IPS-18c (cell line): ENCODE results near the gene INPP5D.
"Not testable (repeated sequence)": the region's sequence is repeated elsewhere in the genome, so short reads cannot be mapped to it uniquely, and the experiment has no call there.

Experiments used
- H3K4me3 ChIP-seq: 2 replicates; pipeline ENCODE4 v1.7.0; 2013; ENCODE audit warnings: low read depth, mild to moderate bottlenecking, low read length, moderate library complexity; ENCODE audit not compliant: insufficient read depth
- H3K9me3 ChIP-seq: one replicate; pipeline ENCODE4 v1.6.1; 2013; ENCODE audit warnings: mild to moderate bottlenecking, low read length, moderate library complexity; ENCODE audit not compliant: control insufficient read depth, insufficient read depth

Gene INPP5D

GRCh38 chr2:233115741-233116140 is 55.6 kb downstream of the INPP5D start:
- Histone ChIP-seq H3K9me3 (no peaks in the 10 kb centered on the region), H3K4me3 (no peak overlapping the region)

- no peak overlapping the region for H3K4me3 ChIP-seq
- no peaks in the 10 kb centered on the region for H3K9me3 ChIP-seq
These were observed 56.8 kb downstream of the INPP5D start for GRCh38 chr2:233116946-233117345.

GRCh38 chr2:233117351-233117750 is 57.2 kb downstream of the INPP5D start:
- H3K9me3 ChIP-seq = no peaks in the 10 kb centered on the region
- H3K4me3 ChIP-seq = no peak overlapping the region

- Histone ChIP-seq H3K4me3 (no peak overlapping the region), H3K9me3 (no peaks in the 10 kb centered on the region)
These were observed 57.9 kb downstream of the INPP5D start for GRCh38 chr2:233117811-233118647.

GRCh38 chr2:233118648-233119000 is 58.5 kb downstream of the INPP5D start:
- no peaks in the 10 kb centered on the region for H3K9me3 ChIP-seq
- H3K4me3 ChIP-seq = no peak overlapping the region

GRCh38 chr2:233119123-233119522 is 59.0 kb downstream of the INPP5D start:
- no peak overlapping the region for H3K4me3 ChIP-seq
- H3K9me3 ChIP-seq = no peaks in the 10 kb centered on the region

- no peak overlapping the region for H3K4me3 ChIP-seq
- H3K9me3 ChIP-seq = no peaks in the 10 kb centered on the region
These were observed 59.7 kb downstream of the INPP5D start for GRCh38 chr2:233119806-233120205.

GRCh38 chr2:233120459-233120858 is 60.3 kb downstream of the INPP5D start:
- H3K9me3 ChIP-seq = no peaks in the 10 kb centered on the region
- H3K4me3 ChIP-seq = no peak overlapping the region

- Histone ChIP-seq H3K4me3 (no peak overlapping the region), H3K9me3 (no peaks in the 10 kb centered on the region)
These were observed 61.7 kb downstream of the INPP5D start for GRCh38 chr2:233121856-233122255.

- Histone ChIP-seq H3K4me3 (no peak overlapping the region), H3K9me3 (no peaks in the 10 kb centered on the region)
These were observed 62.4 kb downstream of the INPP5D start for GRCh38 chr2:233122541-233122940.

GRCh38 chr2:233123576-233123975 is 63.4 kb downstream of the INPP5D start:
- not testable (repeated sequence) for H3K4me3 ChIP-seq, H3K9me3 ChIP-seq

- Histone ChIP-seq H3K4me3 (no peak overlapping the region), H3K9me3 (no peaks in the 10 kb centered on the region)
These were observed 64.4 kb downstream of the INPP5D start for GRCh38 chr2:233124421-233125080.

GRCh38 chr2:233125455-233126065 is 65.4 kb downstream of the INPP5D start:
- H3K4me3 ChIP-seq = no peak overlapping the region
- no peaks in the 10 kb centered on the region for H3K9me3 ChIP-seq

- H3K9me3 ChIP-seq = no peaks in the 10 kb centered on the region
- H3K4me3 ChIP-seq = no peak overlapping the region
These were observed 69.3 kb downstream of the INPP5D start for GRCh38 chr2:233129351-233129978.

GRCh38 chr2:233130024-233130423 is 69.9 kb downstream of the INPP5D start:
- Histone ChIP-seq H3K4me3 (no peak overlapping the region), H3K9me3 (no peaks in the 10 kb centered on the region)

- Histone ChIP-seq H3K4me3 (no peak overlapping the region), H3K9me3 (no peaks in the 10 kb centered on the region)
These were observed 70.4 kb downstream of the INPP5D start for GRCh38 chr2:233130481-233131020.

- H3K9me3 ChIP-seq = no peaks in the 10 kb centered on the region
- H3K4me3 ChIP-seq = no peak overlapping the region
These were observed 72.0 kb downstream of the INPP5D start for GRCh38 chr2:233131936-233132720.
